22Rv1 (cell line): ENCODE results near the gene NAV1.

Experiments
- ZFX ChIP-seq: fragments of 450-650 bp; IDR thresholded peaks from 2 replicates; pipeline ENCODE4 v1.6.1; 2017; ENCODE audit warnings: antibody characterized with exemption, borderline replicate concordance
- TF ChIP-seq, protein P1 (sequence below): fragments of 450-650 bp; IDR thresholded peaks from 2 replicates; pipeline ENCODE4 v1.5.1; 2017; ENCODE audit warnings: mild to moderate bottlenecking

DNA sequence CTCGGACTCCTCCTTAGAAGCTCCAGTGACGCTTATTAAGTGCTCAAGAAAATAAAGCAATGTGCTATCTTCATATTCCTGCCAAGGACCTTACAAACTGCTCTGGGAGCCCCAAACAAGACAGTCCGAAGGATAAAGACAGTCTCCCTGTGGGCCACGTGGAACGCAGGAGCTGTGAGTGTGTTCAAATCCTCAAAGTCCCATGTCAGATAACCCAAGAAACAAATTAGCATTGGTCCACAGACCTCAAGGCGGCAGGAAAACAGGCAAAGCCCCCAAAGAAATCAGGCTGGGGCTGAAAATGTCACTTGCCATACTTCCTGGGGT lies 3.0 kb upstream of the NAV1 start:
- TF ChIP-seq, protein P1, sequence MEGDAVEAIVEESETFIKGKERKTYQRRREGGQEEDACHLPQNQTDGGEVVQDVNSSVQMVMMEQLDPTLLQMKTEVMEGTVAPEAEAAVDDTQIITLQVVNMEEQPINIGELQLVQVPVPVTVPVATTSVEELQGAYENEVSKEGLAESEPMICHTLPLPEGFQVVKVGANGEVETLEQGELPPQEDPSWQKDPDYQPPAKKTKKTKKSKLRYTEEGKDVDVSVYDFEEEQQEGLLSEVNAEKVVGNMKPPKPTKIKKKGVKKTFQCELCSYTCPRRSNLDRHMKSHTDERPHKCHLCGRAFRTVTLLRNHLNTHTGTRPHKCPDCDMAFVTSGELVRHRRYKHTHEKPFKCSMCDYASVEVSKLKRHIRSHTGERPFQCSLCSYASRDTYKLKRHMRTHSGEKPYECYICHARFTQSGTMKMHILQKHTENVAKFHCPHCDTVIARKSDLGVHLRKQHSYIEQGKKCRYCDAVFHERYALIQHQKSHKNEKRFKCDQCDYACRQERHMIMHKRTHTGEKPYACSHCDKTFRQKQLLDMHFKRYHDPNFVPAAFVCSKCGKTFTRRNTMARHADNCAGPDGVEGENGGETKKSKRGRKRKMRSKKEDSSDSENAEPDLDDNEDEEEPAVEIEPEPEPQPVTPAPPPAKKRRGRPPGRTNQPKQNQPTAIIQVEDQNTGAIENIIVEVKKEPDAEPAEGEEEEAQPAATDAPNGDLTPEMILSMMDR = no peak
- no peak for TF ChIP-seq ZFX
